Fibroblast of skin of abdomen (primary cell): ENCODE data around the gene ADM2.
A peak's percentile ranks its signal among the peaks of the same experiment; 100 is the strongest.
"Not testable (repeated sequence)": the region's sequence is repeated elsewhere in the genome, so short reads cannot be mapped to it uniquely, and the experiment has no call there.

Experiments
- DNase-seq: peaks from one replicate; pipeline ENCODE4 v3.0.0-alpha.2; 2013

Gene ADM2

GRCh38 chr22:50506611-50507420 lies 25.5 kb downstream of the ADM2 start:
- no peak for DNase-seq

- DNase-seq, result no peak
Observed at GRCh38 chr22:50507421-50507990, 26.2 kb downstream of the ADM2 start, which contains the start of gene LMF2. TSS of gene LMF2 (minus strand) at chr22:50507702. CDS start at chr22:50507675, 27 bp downstream.

- DNase-seq, result peak; percentile 97
Observed at GRCh38 chr22:50507991-50508884, 26.9 kb downstream of the ADM2 start, which contains the start of gene NCAPH2. TSS of gene NCAPH2 (plus strand) at chr22:50508224. CDS start at chr22:50508338, 114 bp downstream.

GRCh38 chr22:50508897-50509296 lies 27.6 kb downstream of the ADM2 start:
- no peak for DNase-seq

GRCh38 chr22:50513175-50513574 lies 31.8 kb downstream of the ADM2 start:
- no peak for DNase-seq

GRCh38 chr22:50516068-50516467 lies 34.7 kb downstream of the ADM2 start:
- DNase-seq, result no peak

GRCh38 chr22:50516891-50517290 lies 35.5 kb downstream of the ADM2 start:
- DNase-seq, result no peak

- no peak for DNase-seq
Observed at GRCh38 chr22:50517495-50518260, 36.3 kb downstream of the ADM2 start.

- no peak for DNase-seq
Observed at GRCh38 chr22:50518606-50519005, 37.3 kb downstream of the ADM2 start.

GRCh38 chr22:50519151-50519550 lies 37.8 kb downstream of the ADM2 start:
- DNase-seq, result no peak

GRCh38 chr22:50520184-50520583 lies 38.8 kb downstream of the ADM2 start:
- DNase-seq, result not testable (repeated sequence)

GRCh38 chr22:50520826-50521453 lies 39.6 kb downstream of the ADM2 start:
- no peak for DNase-seq

- DNase-seq, result no peak
Observed at GRCh38 chr22:50521710-50522109, 40.4 kb downstream of the ADM2 start.

GRCh38 chr22:50522208-50522805 lies 41.0 kb downstream of the ADM2 start:
- no peak for DNase-seq

GRCh38 chr22:50522806-50523438 lies 41.6 kb downstream of the ADM2 start:
- no peak for DNase-seq

- DNase-seq, result no peak
Observed at GRCh38 chr22:50523458-50523805, 42.1 kb downstream of the ADM2 start.

GRCh38 chr22:50523806-50524675 lies 42.7 kb downstream of the ADM2 start:
- no peak for DNase-seq

- no peak for DNase-seq
Observed at GRCh38 chr22:50524676-50525103, 43.3 kb downstream of the ADM2 start.

- peak; percentile 98 for DNase-seq
Observed at GRCh38 chr22:50525104-50525857, 43.9 kb downstream of the ADM2 start, which contains the start of gene SCO2. TSS of gene SCO2 (minus strand) at chr22:50525598. CDS start at chr22:50524411, 1,187 bp downstream.
